H9 (cell line): ENCODE measurements around the gene PRG2. TPM values are rescaled to one million over a fixed set of nuclear protein-coding genes. Genes with fewer than 3 reads are reported as not detected.

Source experiments
- DNase-seq: peaks from one replicate; pipeline ENCODE4 v3.0.0-alpha.2; 2017
- H2AFZ ChIP-seq: one replicate; pipeline ENCODE4 v1.6.1; 2013; ENCODE audit warnings: mild to moderate bottlenecking, low read length, control low read depth, moderate library complexity
- H2AK5ac ChIP-seq: 2 replicates; pipeline ENCODE4 v1.6.1; 2013; ENCODE audit warnings: low read length, control low read depth, mixed read lengths; ENCODE audit not compliant: insufficient read length
- H2BK120ac ChIP-seq: one replicate; pipeline ENCODE4 v1.6.1; 2013; ENCODE audit warnings: low read depth, mild to moderate bottlenecking, low read length, control low read depth, inconsistent platforms; ENCODE audit not compliant: poor library complexity, severe bottlenecking
- H2BK12ac ChIP-seq: 2 replicates; pipeline ENCODE4 v1.6.1; 2013; ENCODE audit warnings: low read length, control low read depth, mixed read lengths, low read depth; ENCODE audit not compliant: insufficient read length
- H2BK15ac ChIP-seq: 2 replicates; pipeline ENCODE4 v1.6.1; 2013; ENCODE audit warnings: low read depth, low read length, control low read depth
- H2BK20ac ChIP-seq: one replicate; pipeline ENCODE4 v1.6.1; 2013; ENCODE audit warnings: low read depth, mild to moderate bottlenecking, low read length, control low read depth, inconsistent platforms; ENCODE audit not compliant: poor library complexity, severe bottlenecking
- H2BK5ac ChIP-seq: 2 replicates; pipeline ENCODE4 v1.6.1; 2013; ENCODE audit warnings: low read length, control low read depth, mixed read lengths; ENCODE audit not compliant: insufficient read length
- H3K14ac ChIP-seq: 2 replicates; pipeline ENCODE4 v1.6.1; 2013; ENCODE audit warnings: low read length, control low read depth; ENCODE audit not compliant: insufficient read depth
- H3K18ac ChIP-seq: 2 replicates; pipeline ENCODE4 v1.6.1; 2013; ENCODE audit warnings: low read depth, mild to moderate bottlenecking, mixed read lengths, low read length, control low read depth; ENCODE audit not compliant: insufficient read length
- H3K23ac ChIP-seq: 2 replicates; pipeline ENCODE4 v1.6.1; 2013; ENCODE audit warnings: low read length, control low read depth, mixed read lengths, low read depth; ENCODE audit not compliant: insufficient read length
- H3K23me2 ChIP-seq: 2 replicates; pipeline ENCODE4 v1.6.1; 2013; ENCODE audit warnings: low read depth, mild to moderate bottlenecking, mixed read lengths, low read length, control low read depth; ENCODE audit not compliant: insufficient read length, poor library complexity, severe bottlenecking
- H3K27ac ChIP-seq: 2 replicates; pipeline ENCODE4 v1.5.1; 2013; ENCODE audit warnings: low read length, control low read depth, mixed read lengths, low read depth; ENCODE audit not compliant: insufficient read length
- H3K27me3 ChIP-seq: 2 replicates; pipeline ENCODE4 v1.6.1; 2013; ENCODE audit warnings: low read length, control low read depth, inconsistent platforms; ENCODE audit not compliant: insufficient read depth
- H3K4ac ChIP-seq: 2 replicates; pipeline ENCODE4 v1.6.1; 2013; ENCODE audit warnings: low read depth, mild to moderate bottlenecking, control low read depth, inconsistent platforms, low read length, moderate library complexity
- H3K4me1 ChIP-seq: 2 replicates; pipeline ENCODE4 v1.6.1; 2013; ENCODE audit warnings: low read length, control low read depth, inconsistent platforms; ENCODE audit not compliant: insufficient read depth
- H3K4me2 ChIP-seq: 2 replicates; pipeline ENCODE4 v1.6.1; 2013; ENCODE audit warnings: low read length, control low read depth, mixed read lengths; ENCODE audit not compliant: insufficient read length, insufficient read depth
- H3K56ac ChIP-seq: 2 replicates; pipeline ENCODE4 v1.6.1; 2013; ENCODE audit warnings: low read depth, mild to moderate bottlenecking, mixed read lengths, low read length, control low read depth; ENCODE audit not compliant: insufficient read length
- H3K79me1 ChIP-seq: 2 replicates; pipeline ENCODE4 v1.6.1; 2013; ENCODE audit warnings: low read depth, mild to moderate bottlenecking, moderate library complexity, low read length, control low read depth, inconsistent platforms; ENCODE audit not compliant: insufficient read depth, poor library complexity, severe bottlenecking
- H3K79me2 ChIP-seq: 2 replicates; pipeline ENCODE4 v1.6.1; 2013; ENCODE audit warnings: low read length, control low read depth, inconsistent platforms; ENCODE audit not compliant: insufficient read depth
- H3K9ac ChIP-seq: 2 replicates; pipeline ENCODE4 v1.6.1; 2013; ENCODE audit warnings: low read length, control low read depth, mixed read lengths; ENCODE audit not compliant: insufficient read length; ENCODE audit errors: extremely low read depth
- H3K9me3 ChIP-seq: one replicate; pipeline ENCODE4 v1.6.1; 2013; ENCODE audit warnings: low read depth, low read length, inconsistent platforms; ENCODE audit not compliant: control insufficient read depth
- H3T11ph ChIP-seq: one replicate; pipeline ENCODE4 v1.6.1; 2013; ENCODE audit warnings: mild to moderate bottlenecking, low read length, control low read depth, inconsistent platforms
- H4K20me1 ChIP-seq: one replicate; pipeline ENCODE4 v1.6.1; 2013; ENCODE audit not compliant: control insufficient read depth, insufficient read length, insufficient read depth
- H4K5ac ChIP-seq: 2 replicates; pipeline ENCODE4 v1.6.1; 2013; ENCODE audit warnings: low read depth, mild to moderate bottlenecking, mixed read lengths, low read length, control low read depth; ENCODE audit not compliant: insufficient read length
- H4K8ac ChIP-seq: replicated peaks from 2 replicates; pipeline ENCODE4 v1.6.1; 2013; ENCODE audit warnings: low read length, control low read depth, mixed read lengths, low read depth; ENCODE audit not compliant: insufficient read length
- H4K91ac ChIP-seq: 2 replicates; pipeline ENCODE4 v1.6.1; 2013; ENCODE audit warnings: low read depth, mild to moderate bottlenecking, moderate library complexity, mixed read lengths, low read length, control low read depth; ENCODE audit not compliant: insufficient read length
- H3K27ac Mint-ChIP-seq, 3 experiments: 2 replicates in 2 of 3; 3 replicates in 1 of 3; pipeline ENCODE4 v1.8.0; 2020 to 2021; ENCODE audit warnings: mixed read lengths in 3 of 3, mild to moderate bottlenecking in 1 of 3, moderate library complexity in 1 of 3
- H3K27me3 Mint-ChIP-seq: 2 replicates; pipeline ENCODE4 v1.8.0; 2021; ENCODE audit warnings: low read depth, mild to moderate bottlenecking, moderate library complexity, mixed read lengths
- H3K36me3 Mint-ChIP-seq, 3 experiments: 2 replicates in 2 of 3; 3 replicates in 1 of 3; pipeline ENCODE4 v1.8.0; 2020 to 2021; ENCODE audit warnings: low read depth in 3 of 3, mixed read lengths in 3 of 3; ENCODE audit not compliant: insufficient read depth in 1 of 3
- H3K4me1 Mint-ChIP-seq, 2 experiments: 2 replicates each; pipeline ENCODE4 v1.8.0; 2020; ENCODE audit warnings: mixed read lengths in 2 of 2
- H3K4me3 Mint-ChIP-seq, 2 experiments: 2 replicates in 1 of 2; 3 replicates in 1 of 2; pipeline ENCODE4 v1.8.0; 2020 to 2021; ENCODE audit warnings: mild to moderate bottlenecking in 2 of 2, mixed read lengths in 2 of 2, moderate library complexity in 1 of 2
- H3K9me3 Mint-ChIP-seq, 2 experiments: 2 replicates in 1 of 2; 3 replicates in 1 of 2; pipeline ENCODE4 v1.8.0; 2020; ENCODE audit warnings: mild to moderate bottlenecking in 2 of 2, mixed read lengths in 2 of 2, moderate library complexity in 1 of 2
- WGBS: extraction: QIAGEN DNeasy Blood & Tissue Kit; methylation state at CpG from one replicate; pipeline ENCODE4 v1.1.7; 2013; ENCODE audit warnings: missing lambda C conversion rate, low lambda C conversion rate, mixed read lengths; ENCODE audit not compliant: insufficient read length; ENCODE audit errors: extremely low coverage; 5-methylcytosine and 5-hydroxymethylcytosine counted together
- total RNA-seq: library from RNA; stranded (reverse); gene quantifications from 2 replicates; pipeline ENCODE4 v1.2.1, GENCODE V29; 2021
- TF ChIP-seq, protein P1 (sequence below): fragments of 200-600 bp; sonication (generic); conservative IDR thresholded peaks from 3 replicates; pipeline ENCODE4 v1.8.0; 2021; ENCODE audit warnings: antibody characterized with exemption, mild to moderate bottlenecking

Gene PRG2
- total RNA-seq, 1 experiment from 2014 or later, result not detected

DNA sequence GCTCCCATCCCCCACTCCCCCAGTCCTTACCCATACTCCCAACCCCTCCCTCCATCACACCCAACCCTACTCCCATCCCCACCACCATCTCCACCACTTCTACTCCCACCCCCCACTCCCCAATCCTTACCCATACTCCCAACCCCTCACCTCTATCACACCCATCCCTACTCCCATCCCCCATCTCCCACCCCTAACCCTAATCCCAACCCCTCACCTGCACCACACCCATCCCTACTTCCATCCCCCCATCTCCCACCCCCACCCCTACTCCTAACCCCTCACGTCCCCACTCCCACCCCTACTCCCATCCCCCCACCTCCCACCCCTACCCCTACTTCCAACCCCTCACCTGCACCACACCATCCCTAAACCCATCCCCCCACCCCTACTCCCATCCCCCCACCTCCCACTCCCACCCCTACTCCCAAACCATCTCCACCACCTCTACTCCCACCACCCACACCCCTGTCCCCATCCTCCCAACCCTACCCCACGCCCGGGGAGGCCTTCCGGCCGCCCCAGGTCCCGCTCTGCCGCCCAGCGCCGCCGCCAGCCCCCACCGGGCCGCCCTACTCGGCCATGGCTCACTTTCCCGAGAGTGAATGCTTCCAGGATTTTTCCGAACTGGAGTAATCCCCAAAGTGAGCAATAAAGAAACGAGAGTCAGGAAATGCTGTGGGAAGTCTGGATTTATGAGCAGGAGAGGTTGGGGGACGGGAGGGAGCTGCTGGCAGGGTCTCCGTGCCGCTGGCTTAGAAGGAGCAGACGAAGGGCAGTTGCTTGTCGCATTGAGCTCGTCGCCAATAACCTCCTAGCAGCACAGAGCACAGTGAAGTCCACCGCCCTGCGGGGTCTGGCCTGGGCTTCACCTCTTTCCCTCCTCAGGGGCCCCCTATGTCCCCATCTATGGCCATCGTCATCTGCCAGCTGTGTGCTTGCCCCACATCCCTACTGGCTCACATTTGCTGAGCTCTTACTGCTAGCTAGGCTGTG, 14.1 kb downstream of the PRG2 start:
- TF ChIP-seq, protein P1, sequence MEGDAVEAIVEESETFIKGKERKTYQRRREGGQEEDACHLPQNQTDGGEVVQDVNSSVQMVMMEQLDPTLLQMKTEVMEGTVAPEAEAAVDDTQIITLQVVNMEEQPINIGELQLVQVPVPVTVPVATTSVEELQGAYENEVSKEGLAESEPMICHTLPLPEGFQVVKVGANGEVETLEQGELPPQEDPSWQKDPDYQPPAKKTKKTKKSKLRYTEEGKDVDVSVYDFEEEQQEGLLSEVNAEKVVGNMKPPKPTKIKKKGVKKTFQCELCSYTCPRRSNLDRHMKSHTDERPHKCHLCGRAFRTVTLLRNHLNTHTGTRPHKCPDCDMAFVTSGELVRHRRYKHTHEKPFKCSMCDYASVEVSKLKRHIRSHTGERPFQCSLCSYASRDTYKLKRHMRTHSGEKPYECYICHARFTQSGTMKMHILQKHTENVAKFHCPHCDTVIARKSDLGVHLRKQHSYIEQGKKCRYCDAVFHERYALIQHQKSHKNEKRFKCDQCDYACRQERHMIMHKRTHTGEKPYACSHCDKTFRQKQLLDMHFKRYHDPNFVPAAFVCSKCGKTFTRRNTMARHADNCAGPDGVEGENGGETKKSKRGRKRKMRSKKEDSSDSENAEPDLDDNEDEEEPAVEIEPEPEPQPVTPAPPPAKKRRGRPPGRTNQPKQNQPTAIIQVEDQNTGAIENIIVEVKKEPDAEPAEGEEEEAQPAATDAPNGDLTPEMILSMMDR, result no peak
- Histone ChIP-seq H2BK15ac (no peak overlapping the region), H4K20me1 (no peaks in the 10 kb centered on the region), H3K23me2 (no peaks in the 10 kb centered on the region), H4K8ac (no peak overlapping the region), H2BK5ac (no peak overlapping the region), H2BK120ac (no peak overlapping the region), H2AK5ac (no peak overlapping the region), H3K9ac (no peak overlapping the region), H2BK20ac (no peak overlapping the region), H4K5ac (no peak overlapping the region), H3K18ac (no peak overlapping the region), H3T11ph (no peak overlapping the region), H3K27me3 (no peaks in the 10 kb centered on the region; the same call in 1 of the 2 replicates), H3K79me1 (no peaks in the 10 kb centered on the region), H3K4ac (no peak overlapping the region), H3K27ac (no peak overlapping the region), H3K14ac (no peak overlapping the region), H3K56ac (no peak overlapping the region), H3K4me2 (peak overlapping the region; percentile 35), H4K91ac (no peak overlapping the region), H2BK12ac (no peak overlapping the region), H3K23ac (no peak overlapping the region), H3K79me2 (no peaks in the 10 kb centered on the region), H3K4me1 (no peaks in the 10 kb centered on the region; the same call in 1 of the 2 replicates), H3K9me3 (no peaks in the 10 kb centered on the region), H2AFZ (no peak overlapping the region)
- peak overlapping the region; percentile 13 to 71; a peak in 4 of 5 replicates for H3K4me3 Mint-ChIP-seq
- no peaks in the 10 kb centered on the region for H3K36me3 Mint-ChIP-seq
- no peak overlapping the region for H3K27ac Mint-ChIP-seq
- H3K27me3 Mint-ChIP-seq, result peaks cover 52% of the 10 kb centered on the region
- H3K9me3 Mint-ChIP-seq, result no peaks in the 10 kb centered on the region
- H3K4me1 Mint-ChIP-seq, result peaks cover 3 to 15% of the 10 kb centered on the region in 2 experiments
- DNase-seq, result no peak
- WGBS, result no CpG with 5 or more reads among the region's 26 CpGs
